Measurements from ENCODE around the gene FUT9. TPM values are rescaled to one million over a fixed set of nuclear protein-coding genes. Genes with fewer than 3 reads are reported as not detected.
"Not testable (repeated sequence)": the region's sequence is repeated elsewhere in the genome, so short reads cannot be mapped to it uniquely, and the experiment has no call there.

The FUT9 gene
- total RNA-seq, 2 experiments from 2014 or later = not detected

DNA sequence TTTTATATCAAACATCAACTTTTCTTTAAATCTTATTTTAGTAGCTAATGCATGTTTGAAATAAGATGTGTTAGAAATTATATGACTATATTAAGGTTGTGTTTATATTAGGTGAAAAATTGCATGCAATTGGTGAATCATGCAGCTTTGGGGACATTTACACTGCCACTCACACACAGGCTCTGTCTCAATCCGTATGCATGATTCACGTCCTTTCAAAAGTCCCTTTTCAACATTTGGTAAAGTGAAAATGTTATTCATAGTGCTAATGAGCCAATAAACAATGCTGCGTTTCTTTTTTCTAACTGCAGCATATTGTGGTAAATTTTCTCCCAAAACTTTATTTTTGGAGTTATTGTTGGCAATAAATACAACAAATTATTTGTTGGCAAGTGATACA lies 198.0 kb downstream of the FUT9 start:
- Mint-ChIP-seq H3K27me3 (no peaks in the 10 kb centered on the region), H3K4me1 (no peaks in the 10 kb centered on the region), H3K27ac (no peak overlapping the region), H3K9me3 (no peaks in the 10 kb centered on the region), H3K4me3 (no peak overlapping the region), H3K36me3 (no peaks in the 10 kb centered on the region)
- ATAC-seq (ENCODE audit: low read depth) (no peak), DNase-seq (no peak)
- POLR2A ChIA-PET = no interaction called here

DNA sequence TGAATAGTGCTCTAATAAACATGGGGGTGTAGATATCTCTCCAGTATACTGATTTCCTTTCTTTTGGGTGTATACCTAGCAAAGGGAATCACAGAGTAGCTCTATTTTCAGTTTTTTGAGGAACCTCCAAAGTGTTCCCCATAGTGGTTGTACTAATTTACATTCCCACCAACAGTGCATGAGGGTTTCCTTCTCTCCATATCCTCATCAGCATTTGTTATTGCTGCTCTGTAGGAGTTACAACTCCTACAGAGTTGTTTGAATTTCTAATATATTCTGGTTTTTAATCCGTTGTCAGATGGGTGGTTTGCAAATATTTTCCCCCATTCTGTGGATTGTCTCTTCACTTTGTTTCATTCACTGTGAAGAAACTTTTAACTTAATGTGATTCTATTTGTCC lies 207.9 kb downstream of the FUT9 start:
- no peaks in the 10 kb centered on the region for H3K9me3 Mint-ChIP-seq
- no peaks in the 10 kb centered on the region for H3K4me1 Mint-ChIP-seq
- no peaks in the 10 kb centered on the region for H3K27me3 Mint-ChIP-seq
- H3K4me3 Mint-ChIP-seq = no peak overlapping the region
- ATAC-seq (ENCODE audit: low read depth) (no peak), DNase-seq (no peak)
- POLR2A ChIA-PET = no interaction called here
- no peaks in the 10 kb centered on the region for H3K36me3 Mint-ChIP-seq
- H3K27ac Mint-ChIP-seq = no peak overlapping the region

DNA sequence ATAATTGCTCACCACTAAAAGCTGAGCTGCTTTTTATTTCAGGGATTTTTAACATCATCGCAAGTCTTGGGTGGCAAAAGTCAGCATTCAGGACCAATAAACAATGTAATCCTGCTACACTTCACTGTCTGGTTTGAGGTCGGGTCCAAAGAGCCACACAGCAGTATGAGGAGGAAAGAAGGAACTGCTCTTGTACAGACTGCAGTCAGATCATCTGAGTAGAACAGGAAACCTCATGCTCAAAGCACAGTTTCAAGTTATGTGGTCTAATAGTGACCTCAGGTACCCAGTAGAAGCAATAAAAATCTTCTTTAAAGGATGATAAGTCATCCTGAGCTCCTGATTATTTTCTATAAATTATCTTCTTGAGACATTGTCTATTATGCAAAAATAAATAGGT lies 211.4 kb downstream of the FUT9 start:
- Mint-ChIP-seq H3K4me3 (no peak overlapping the region), H3K36me3 (no peaks in the 10 kb centered on the region), H3K4me1 (no peaks in the 10 kb centered on the region), H3K9me3 (no peaks in the 10 kb centered on the region), H3K27ac (no peak overlapping the region), H3K27me3 (no peaks in the 10 kb centered on the region)
- POLR2A ChIA-PET = no interaction called here
- DNase-seq (no peak), ATAC-seq (ENCODE audit: low read depth) (no peak)

DNA sequence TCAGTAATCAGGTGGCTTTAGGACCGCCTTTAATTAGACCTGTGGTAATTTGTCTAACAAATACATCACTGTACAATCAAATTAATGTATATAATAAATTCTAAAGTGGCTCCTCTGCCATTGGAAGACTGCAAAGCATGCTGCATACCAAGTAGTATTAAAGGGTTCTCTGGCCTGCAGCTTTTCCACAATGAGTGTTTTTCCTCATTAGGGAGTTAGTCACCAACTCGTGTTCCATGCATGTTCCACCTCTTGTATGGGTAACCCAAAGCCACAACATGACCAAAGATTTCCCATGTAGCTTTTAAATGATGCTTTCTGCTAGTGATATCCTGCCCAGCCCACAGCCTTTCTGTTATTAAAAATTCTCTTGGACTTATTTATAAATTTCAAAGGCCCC lies 218.7 kb downstream of the FUT9 start:
- Mint-ChIP-seq H3K4me3 (no peak overlapping the region), H3K4me1 (no peaks in the 10 kb centered on the region), H3K27me3 (no peaks in the 10 kb centered on the region), H3K36me3 (no peaks in the 10 kb centered on the region), H3K27ac (no peak overlapping the region), H3K9me3 (no peaks in the 10 kb centered on the region)
- no peak for DNase-seq
- ATAC-seq (ENCODE audit: low read depth) = no peak
- POLR2A ChIA-PET = no interaction called here

DNA sequence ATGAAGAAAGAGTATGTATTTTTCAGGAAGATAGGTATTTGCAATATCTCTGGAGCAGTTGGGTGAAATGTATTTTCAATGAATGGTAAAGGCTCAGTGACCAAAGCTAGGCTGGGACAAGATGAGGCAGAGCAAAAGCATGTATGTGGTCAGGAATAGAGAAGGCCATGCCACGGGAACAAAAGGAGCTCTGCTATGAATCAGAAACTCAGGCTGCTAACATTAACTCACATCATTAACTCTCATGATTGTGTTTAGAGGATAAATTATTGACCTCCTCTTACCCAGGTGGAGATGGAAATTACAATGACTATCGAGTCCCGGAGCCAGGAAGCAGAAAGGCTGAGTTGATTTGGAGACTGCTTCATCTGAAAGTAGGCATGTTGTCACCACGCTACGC lies 220.2 kb downstream of the FUT9 start:
- Mint-ChIP-seq H3K4me1 (no peaks in the 10 kb centered on the region), H3K9me3 (no peaks in the 10 kb centered on the region), H3K4me3 (no peak overlapping the region), H3K27me3 (no peaks in the 10 kb centered on the region), H3K27ac (no peak overlapping the region), H3K36me3 (no peaks in the 10 kb centered on the region)
- ATAC-seq (ENCODE audit: low read depth) (no peak), DNase-seq (no peak)
- POLR2A ChIA-PET = no interaction called here

DNA sequence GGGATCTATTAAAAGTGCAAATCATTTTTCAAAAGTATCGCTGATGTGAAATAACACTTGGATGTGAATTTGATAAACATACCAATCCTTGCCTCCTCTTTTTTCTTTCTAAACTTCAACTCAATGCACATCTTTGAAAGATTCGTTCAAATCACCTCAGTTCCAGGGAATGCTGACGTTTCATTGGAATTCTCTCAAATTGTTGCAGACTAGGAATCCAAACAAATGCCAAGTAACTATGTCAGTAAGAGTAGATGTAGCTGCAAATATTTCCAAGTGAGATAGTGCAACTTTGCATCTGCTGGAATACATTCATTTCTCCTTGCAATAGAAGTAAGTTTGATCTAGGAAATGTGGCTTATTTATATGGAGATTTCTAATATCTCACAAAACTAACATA lies 220.7 kb downstream of the FUT9 start:
- Mint-ChIP-seq H3K4me1 (no peaks in the 10 kb centered on the region), H3K27me3 (no peaks in the 10 kb centered on the region), H3K27ac (no peak overlapping the region), H3K36me3 (no peaks in the 10 kb centered on the region), H3K4me3 (no peak overlapping the region), H3K9me3 (no peaks in the 10 kb centered on the region)
- ATAC-seq (ENCODE audit: low read depth) (no peak), DNase-seq (no peak)
- POLR2A ChIA-PET = no interaction called here

DNA sequence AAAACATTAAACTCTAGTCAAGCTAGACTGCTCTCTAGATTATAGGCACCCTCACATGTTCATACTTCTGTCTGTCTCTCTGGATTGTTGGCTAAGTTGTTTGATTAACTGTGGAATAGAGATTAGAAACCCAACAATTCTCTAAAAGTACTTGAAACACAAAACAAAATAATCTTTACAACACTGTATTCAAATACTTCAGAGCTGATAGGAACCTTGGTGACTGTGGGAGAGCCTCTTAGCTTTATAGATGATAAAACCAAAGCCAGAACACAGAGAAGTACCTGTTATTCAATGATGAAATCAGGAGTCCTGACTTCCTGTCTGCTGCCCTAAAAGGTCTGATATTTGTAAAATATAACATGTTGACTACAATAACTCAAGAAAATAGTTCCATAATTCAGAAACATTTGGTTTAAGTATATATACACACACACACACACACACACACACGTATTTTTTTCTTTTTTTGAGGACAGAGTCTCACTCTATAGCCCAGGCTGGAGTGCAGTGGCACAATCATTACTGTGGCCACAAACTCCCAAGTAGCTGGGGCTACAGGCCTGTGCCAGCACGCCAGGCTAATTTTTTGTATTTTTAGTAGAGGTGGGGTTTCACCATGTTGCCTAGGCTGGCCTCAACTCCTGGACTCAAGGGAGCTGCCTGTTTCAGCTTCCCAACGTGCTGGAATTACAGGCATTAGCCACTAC lies 222.0 kb downstream of the FUT9 start:
- Mint-ChIP-seq H3K9me3 (no peaks in the 10 kb centered on the region), H3K4me1 (no peaks in the 10 kb centered on the region), H3K36me3 (no peaks in the 10 kb centered on the region), H3K4me3 (no peak overlapping the region), H3K27ac (no peak overlapping the region), H3K27me3 (no peaks in the 10 kb centered on the region)
- POLR2A ChIA-PET = no interaction called here
- no peak for ATAC-seq (ENCODE audit: low read depth)
- no peak for DNase-seq

DNA sequence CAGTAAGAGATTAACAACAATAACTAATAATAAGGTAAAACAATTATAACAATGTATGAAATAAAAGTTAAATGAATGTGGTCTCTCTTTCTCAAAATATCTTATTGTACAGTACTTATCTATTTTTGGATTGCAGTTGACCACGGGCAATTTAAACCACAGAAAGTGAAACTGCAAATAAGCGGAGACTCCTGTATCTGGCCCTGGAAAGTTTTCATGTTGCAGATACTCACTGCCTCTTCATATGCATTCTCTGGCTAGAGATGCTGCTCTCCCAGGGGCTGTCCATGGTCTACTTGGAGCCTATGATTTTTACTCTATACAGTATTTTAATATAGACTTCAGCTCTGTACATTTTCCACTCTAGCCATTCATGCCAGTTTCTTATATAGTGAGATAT lies 230.8 kb downstream of the FUT9 start:
- no peaks in the 10 kb centered on the region for H3K9me3 Mint-ChIP-seq
- POLR2A ChIA-PET = no interaction called here
- DNase-seq (no peak), ATAC-seq (ENCODE audit: low read depth) (no peak)
- no peaks in the 10 kb centered on the region for H3K27me3 Mint-ChIP-seq
- no peak overlapping the region for H3K27ac Mint-ChIP-seq
- H3K4me1 Mint-ChIP-seq = no peaks in the 10 kb centered on the region
- H3K36me3 Mint-ChIP-seq = no peaks in the 10 kb centered on the region
- H3K4me3 Mint-ChIP-seq = no peak overlapping the region

DNA sequence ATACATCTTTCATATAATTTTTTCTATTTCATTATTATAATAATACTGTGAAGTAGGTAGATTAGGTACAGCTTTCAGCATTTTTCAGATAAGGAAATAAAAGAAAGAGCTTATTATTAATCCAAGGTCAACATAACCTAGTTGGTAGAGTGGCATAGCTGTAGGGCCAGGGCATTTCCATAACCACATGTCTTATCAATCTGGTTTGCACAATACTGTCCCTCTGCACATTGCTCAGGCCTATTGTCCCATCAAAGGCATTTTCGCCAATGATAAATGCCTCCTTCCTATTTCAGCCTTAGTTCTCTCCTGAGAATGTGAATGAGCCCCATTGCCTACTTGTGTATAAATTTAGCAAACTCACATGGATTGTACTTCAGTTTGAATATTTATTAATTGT lies 234.0 kb downstream of the FUT9 start:
- no peaks in the 10 kb centered on the region for H3K4me1 Mint-ChIP-seq

DNA sequence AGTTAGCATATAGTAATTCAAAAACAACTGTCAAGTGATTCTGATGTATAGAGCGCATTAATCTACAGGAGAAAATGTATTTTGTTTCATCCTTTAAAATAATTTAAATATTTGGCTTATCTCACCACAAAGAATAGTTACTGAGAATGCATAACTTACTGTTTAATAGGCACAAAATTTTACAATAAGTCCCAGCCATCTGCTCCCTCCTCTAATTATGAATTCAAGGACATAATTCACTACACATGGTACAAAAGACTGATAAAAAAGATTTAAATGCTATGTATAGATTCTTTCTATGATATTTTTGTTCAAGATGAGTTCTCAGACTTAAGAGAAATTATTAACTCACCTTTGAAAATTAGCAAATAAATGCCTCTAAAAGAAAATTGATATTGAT lies 242.0 kb downstream of the FUT9 start:
- Mint-ChIP-seq H3K27ac (no peak overlapping the region), H3K27me3 (no peaks in the 10 kb centered on the region), H3K4me3 (no peak overlapping the region), H3K9me3 (no peaks in the 10 kb centered on the region), H3K4me1 (no peaks in the 10 kb centered on the region), H3K36me3 (no peaks in the 10 kb centered on the region)
- ATAC-seq (ENCODE audit: low read depth) = no peak
- DNase-seq = no peak
- POLR2A ChIA-PET = no interaction called here

More for the DNA sequence above, 234.0 kb downstream of the FUT9 start:
- Mint-ChIP-seq H3K27ac (no peak overlapping the region), H3K9me3 (no peaks in the 10 kb centered on the region), H3K4me3 (no peak overlapping the region), H3K36me3 (no peaks in the 10 kb centered on the region), H3K27me3 (no peaks in the 10 kb centered on the region)
- ATAC-seq (ENCODE audit: low read depth) (no peak), DNase-seq (no peak)
- POLR2A ChIA-PET = no interaction called here

DNA sequence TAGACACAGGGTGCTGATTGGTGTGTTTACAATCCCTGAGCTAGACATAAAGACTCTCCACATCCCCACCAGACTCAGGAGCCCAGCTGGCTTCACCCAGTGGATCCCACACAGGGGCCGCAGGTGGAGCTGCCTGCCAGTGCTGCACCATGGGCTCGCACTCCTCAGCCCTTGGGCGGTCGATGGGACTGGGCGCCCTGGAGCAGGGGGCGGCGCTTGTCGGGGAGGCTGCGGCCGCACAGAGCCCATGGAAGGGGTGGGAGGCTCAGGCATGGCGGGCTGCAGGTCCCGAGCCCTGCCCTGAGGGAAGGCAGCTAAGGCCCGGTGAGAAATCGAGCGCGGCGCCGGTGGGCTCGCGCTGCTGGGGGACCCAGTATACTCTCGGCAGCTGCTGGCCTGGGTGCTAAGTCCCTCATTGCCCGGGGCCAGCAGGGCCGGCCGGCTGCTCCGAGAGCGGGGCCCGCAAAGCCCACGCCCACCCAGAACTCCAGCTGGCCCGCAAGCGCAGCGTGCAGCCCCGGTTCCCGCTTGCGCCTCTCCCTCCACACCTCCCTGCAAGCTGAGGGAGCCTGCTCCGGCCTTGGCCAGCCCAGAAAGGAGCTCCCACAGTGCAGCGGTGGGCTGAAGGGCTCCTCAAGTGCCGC lies 245.1 kb downstream of the FUT9 start:
- H3K27me3 Mint-ChIP-seq; DNase-seq; H3K4me3 Mint-ChIP-seq; ATAC-seq (ENCODE audit: low read depth); H3K4me1 Mint-ChIP-seq; H3K9me3 Mint-ChIP-seq; H3K27ac Mint-ChIP-seq; H3K36me3 Mint-ChIP-seq; POLR2A ChIA-PET: not testable (repeated sequence)

All from activated naive CD8-positive, alpha-beta T cell treated with anti-CD3 and anti-CD28 coated beads, Interleukin-2, amount 10 ng/mL, durations not matched to agents 7 days and 5 days (primary cell).